ENCODE results near the gene IER5. TPM values are rescaled to one million over a fixed set of nuclear protein-coding genes. Genes with fewer than 3 reads are reported as not detected.

IER5 gene
- total and polyA plus RNA-seq, 2 donors (not counting 1 experiment from before 2014, with no cell fraction given), result 19.1 to 42.8 TPM

GRCh38 chr1:181086091-181086490, 2.4 kb upstream of the IER5 start:
- no peak for TF ChIP-seq EZH2 (IDR thresholded peaks at IDR 0.05; ENCODE audit: low read length, missing control alignments)
- TF ChIP-seq CTCF (conservative IDR thresholded peaks at IDR 0.05 in 1 of 2, IDR thresholded peaks at IDR 0.05 in 1 of 2; ENCODE audit: low read depth in 1 of 2, low read length in 2 of 2), result no peak
- Histone ChIP-seq H3K4me2 (ENCODE audit: extremely low read depth, insufficient read depth, low read length) (no peak overlapping the region), H3K9me3 (ENCODE audit: control insufficient read depth, insufficient read depth, low read depth, low read length) (no peaks in the 10 kb centered on the region), H3K27me3 (ENCODE audit: control insufficient read depth, insufficient read depth, low read length) (no peaks in the 10 kb centered on the region), H3K36me3 (ENCODE audit: control insufficient read depth, insufficient read depth, low read length) (peaks cover 3% of the 10 kb centered on the region), H4K20me1 (ENCODE audit: control insufficient read depth, extremely low read depth, insufficient read depth, low read length) (peaks cover 3% of the 10 kb centered on the region), H3K4me3 (replicated peaks in 1 of 4; ENCODE audit: control extremely low read depth in 1 of 4, insufficient read depth in 1 of 4, low read depth in 3 of 4, low read length in 4 of 4) (no peak overlapping the region), H3K27ac (ENCODE audit: insufficient read depth, low read length) (no peak overlapping the region), H3K4me1 (ENCODE audit: control insufficient read depth, extremely low read depth, insufficient read depth, low read length) (peaks cover 7% of the 10 kb centered on the region), H3K79me2 (ENCODE audit: control insufficient read depth, insufficient read depth, low read length) (peaks cover 33% of the 10 kb centered on the region), H2AFZ (ENCODE audit: low read length) (no peak overlapping the region), H3K9ac (ENCODE audit: insufficient read depth, low read length) (no peak overlapping the region)
- DNase-seq (ENCODE audit: low read depth in 2 of 2), result no peak

- Histone ChIP-seq H4K20me1 (ENCODE audit: control insufficient read depth, extremely low read depth, insufficient read depth, low read length) (peaks cover 6% of the 10 kb centered on the region), H2AFZ (ENCODE audit: low read length) (no peak overlapping the region), H3K4me2 (ENCODE audit: extremely low read depth, insufficient read depth, low read length) (peak overlapping the region; percentile 95), H3K9ac (ENCODE audit: insufficient read depth, low read length) (no peak overlapping the region), H3K4me3 (replicated peaks in 1 of 4; ENCODE audit: control extremely low read depth in 1 of 4, insufficient read depth in 1 of 4, low read depth in 3 of 4, low read length in 4 of 4) (no peak overlapping the region), H3K27ac (ENCODE audit: insufficient read depth, low read length) (peak overlapping the region; percentile 29), H3K79me2 (ENCODE audit: control insufficient read depth, insufficient read depth, low read length) (peaks cover 41% of the 10 kb centered on the region), H3K36me3 (ENCODE audit: control insufficient read depth, insufficient read depth, low read length) (peaks cover 4% of the 10 kb centered on the region), H3K4me1 (ENCODE audit: control insufficient read depth, extremely low read depth, insufficient read depth, low read length) (peaks cover 7% of the 10 kb centered on the region), H3K9me3 (ENCODE audit: control insufficient read depth, insufficient read depth, low read depth, low read length) (no peaks in the 10 kb centered on the region), H3K27me3 (ENCODE audit: control insufficient read depth, insufficient read depth, low read length) (no peaks in the 10 kb centered on the region)
- no peak for TF ChIP-seq CTCF (conservative IDR thresholded peaks at IDR 0.05 in 1 of 2, IDR thresholded peaks at IDR 0.05 in 1 of 2; ENCODE audit: low read depth in 1 of 2, low read length in 2 of 2)
- no peak for TF ChIP-seq EZH2 (IDR thresholded peaks at IDR 0.05; ENCODE audit: low read length, missing control alignments)
- peak; percentile 63 to 76 for DNase-seq (ENCODE audit: low read depth in 2 of 2)
These were observed 1.6 kb upstream of the IER5 start for GRCh38 chr1:181086926-181087325.

- H3K4me1 ChIP-seq (ENCODE audit: control insufficient read depth, extremely low read depth, insufficient read depth, low read length), result peaks cover 7% of the 10 kb centered on the region
- peaks cover 6% of the 10 kb centered on the region for H4K20me1 ChIP-seq (ENCODE audit: control insufficient read depth, extremely low read depth, insufficient read depth, low read length)
- no peak overlapping the region for H3K9ac ChIP-seq (ENCODE audit: insufficient read depth, low read length)
- H3K9me3 ChIP-seq (ENCODE audit: control insufficient read depth, insufficient read depth, low read depth, low read length), result no peaks in the 10 kb centered on the region
- H3K36me3 ChIP-seq (ENCODE audit: control insufficient read depth, insufficient read depth, low read length), result peaks cover 6% of the 10 kb centered on the region
- H3K79me2 ChIP-seq (ENCODE audit: control insufficient read depth, insufficient read depth, low read length), result peaks cover 46% of the 10 kb centered on the region
- no peak overlapping the region for H2AFZ ChIP-seq (ENCODE audit: low read length)
- H3K27ac ChIP-seq (ENCODE audit: insufficient read depth, low read length), result peak overlapping the region; percentile 29
- peak overlapping the region in 2 of 4 experiments; percentile 49 to 60 for H3K4me3 ChIP-seq (replicated peaks in 1 of 4; ENCODE audit: control extremely low read depth in 1 of 4, insufficient read depth in 1 of 4, low read depth in 3 of 4, low read length in 4 of 4)
- TF ChIP-seq CTCF (conservative IDR thresholded peaks at IDR 0.05 in 1 of 2, IDR thresholded peaks at IDR 0.05 in 1 of 2; ENCODE audit: low read depth in 1 of 2, low read length in 2 of 2) (no peak), EZH2 (IDR thresholded peaks at IDR 0.05; ENCODE audit: low read length, missing control alignments) (no peak)
- peak in 1 of 2 donors; percentile 15 for DNase-seq (ENCODE audit: low read depth in 2 of 2)
- H3K4me2 ChIP-seq (ENCODE audit: extremely low read depth, insufficient read depth, low read length), result peak overlapping the region; percentile 95
- no peaks in the 10 kb centered on the region for H3K27me3 ChIP-seq (ENCODE audit: control insufficient read depth, insufficient read depth, low read length)
These were observed 1.0 kb upstream of the IER5 start for GRCh38 chr1:181087400-181087901.
